GM12891 (cell line): ENCODE measurements around the gene SELENOH.

Experiments used
- POLR2A ChIP-seq: IDR thresholded peaks from 2 replicates; pipeline ENCODE4 v1.6.1; 2011; ENCODE audit warnings: low read depth, low read length, control low read depth
- POLR2AphosphoS5 ChIP-seq: IDR thresholded peaks from 2 replicates; pipeline ENCODE4 v1.6.1; 2011; ENCODE audit warnings: low read depth, low read length, control low read depth

DNA sequence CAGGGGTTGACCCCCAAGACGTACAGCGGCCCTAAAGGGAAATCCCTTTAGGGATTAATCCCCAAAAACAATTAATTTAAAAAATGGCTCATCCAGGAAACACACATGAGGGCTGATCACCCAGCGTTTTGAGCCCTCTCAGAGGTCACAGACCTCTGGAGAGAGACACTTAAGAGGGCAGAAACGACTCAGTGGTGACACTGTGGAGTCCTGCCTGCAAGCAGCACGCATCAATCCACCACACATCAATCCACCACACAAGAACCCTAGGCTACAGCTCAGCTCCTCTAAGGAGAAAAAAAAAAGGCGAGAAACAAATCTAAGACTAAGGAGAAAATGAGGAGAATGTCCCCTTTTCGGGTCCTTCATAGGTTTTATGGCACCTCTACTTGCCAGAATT is 12.5 kb upstream of the SELENOH start:
- TF ChIP-seq POLR2AphosphoS5 (no peak), POLR2A (no peak)
